ENCODE data around the gene DRC7.

DRC7 gene

GRCh38 chr16:57694725-57695679 lies at the start of gene DRC7:
TSS of gene DRC7 (plus strand) at chr16:57694806. CDS start at chr16:57697950, 3,144 bp downstream.
- DNase-seq = no peak

- DNase-seq = no peak
Measured at GRCh38 chr16:57645169-57645568, 49.4 kb upstream of the DRC7 start.

- no peak for DNase-seq
Measured at GRCh38 chr16:57645691-57646387, 48.8 kb upstream of the DRC7 start.

GRCh38 chr16:57646388-57647039 lies 48.1 kb upstream of the DRC7 start:
- no peak for DNase-seq

- no peak for DNase-seq
Measured at GRCh38 chr16:57647136-57647875, 47.3 kb upstream of the DRC7 start.

- DNase-seq = no peak
Measured at GRCh38 chr16:57648125-57648524, 46.5 kb upstream of the DRC7 start.

GRCh38 chr16:57648581-57649442 lies 45.8 kb upstream of the DRC7 start:
- peak; percentile 48 to 78 (median 67) for DNase-seq

- DNase-seq = no peak
Measured at GRCh38 chr16:57649443-57649751, 45.2 kb upstream of the DRC7 start.

GRCh38 chr16:57649846-57650245 lies 44.8 kb upstream of the DRC7 start:
- DNase-seq = no peak

GRCh38 chr16:57651344-57652333 lies 43.0 kb upstream of the DRC7 start:
- DNase-seq = no peak

- DNase-seq = no peak
Measured at GRCh38 chr16:57652695-57653471, 41.7 kb upstream of the DRC7 start.

GRCh38 chr16:57653936-57654335 lies 40.7 kb upstream of the DRC7 start:
- no peak for DNase-seq

GRCh38 chr16:57656342-57656955 lies 38.2 kb upstream of the DRC7 start:
- DNase-seq = no peak

- no peak for DNase-seq
Measured at GRCh38 chr16:57657228-57657627, 37.4 kb upstream of the DRC7 start.

- DNase-seq = no peak
Measured at GRCh38 chr16:57658130-57658877, 36.3 kb upstream of the DRC7 start.

- DNase-seq = no peak
Measured at GRCh38 chr16:57658878-57659674, 35.5 kb upstream of the DRC7 start.

- DNase-seq = no peak
Measured at GRCh38 chr16:57660715-57661463, 33.7 kb upstream of the DRC7 start.
